Endothelial cell (in vitro differentiated cells): ENCODE results near the gene GFI1B. TPM values are rescaled to one million over a fixed set of nuclear protein-coding genes. Genes with fewer than 3 reads are reported as not detected.
"Not testable (repeated sequence)": the region's sequence is repeated elsewhere in the genome, so short reads cannot be mapped to it uniquely, and the experiment has no call there.

ENCODE experiments used
- DNase-seq: peaks from one replicate; pipeline ENCODE4 v3.0.0; 2021; ENCODE audit warnings: low spot score
- H3K27ac Mint-ChIP-seq: one replicate; pipeline ENCODE4 v1.8.0; 2021; ENCODE audit warnings: mixed read lengths, inconsistent platforms; ENCODE audit not compliant: unreplicated experiment
- H3K27me3 Mint-ChIP-seq: one replicate; pipeline ENCODE4 v1.8.0; 2021; ENCODE audit warnings: mild to moderate bottlenecking, moderate library complexity, mixed read lengths, inconsistent platforms; ENCODE audit not compliant: unreplicated experiment
- H3K36me3 Mint-ChIP-seq: one replicate; pipeline ENCODE4 v1.8.0; 2021; ENCODE audit warnings: mild to moderate bottlenecking, low read depth, mixed read lengths, inconsistent platforms; ENCODE audit not compliant: unreplicated experiment
- H3K4me1 Mint-ChIP-seq: one replicate; pipeline ENCODE4 v1.8.0; 2021; ENCODE audit warnings: mild to moderate bottlenecking, mixed read lengths, inconsistent platforms; ENCODE audit not compliant: unreplicated experiment
- H3K4me3 Mint-ChIP-seq: one replicate; pipeline ENCODE4 v1.8.0; 2021; ENCODE audit warnings: mild to moderate bottlenecking, mixed read lengths, inconsistent platforms; ENCODE audit not compliant: unreplicated experiment
- H3K9me3 Mint-ChIP-seq: one replicate; pipeline ENCODE4 v1.8.0; 2021; ENCODE audit warnings: mixed read lengths, inconsistent platforms; ENCODE audit not compliant: unreplicated experiment
- CTCF ChIP-seq: fragments of 200-600 bp; sonication (generic); IDR thresholded peaks from one replicate; pipeline ENCODE4 v1.5.0; 2021; ENCODE audit warnings: antibody characterized with exemption; ENCODE audit not compliant: unreplicated experiment
- total RNA-seq: library from RNA; stranded (reverse); fragmentation: NEBNext Ultra II Directional; extraction: Animal tissue kit (Norgen Biotek cat#: 25700); gene quantifications from one replicate; pipeline ENCODE4 v1.2.1, GENCODE V29; 2021; ENCODE audit not compliant: unreplicated experiment

Gene GFI1B
- total RNA-seq, 1 donor from 2014 or later = not detected

DNA sequence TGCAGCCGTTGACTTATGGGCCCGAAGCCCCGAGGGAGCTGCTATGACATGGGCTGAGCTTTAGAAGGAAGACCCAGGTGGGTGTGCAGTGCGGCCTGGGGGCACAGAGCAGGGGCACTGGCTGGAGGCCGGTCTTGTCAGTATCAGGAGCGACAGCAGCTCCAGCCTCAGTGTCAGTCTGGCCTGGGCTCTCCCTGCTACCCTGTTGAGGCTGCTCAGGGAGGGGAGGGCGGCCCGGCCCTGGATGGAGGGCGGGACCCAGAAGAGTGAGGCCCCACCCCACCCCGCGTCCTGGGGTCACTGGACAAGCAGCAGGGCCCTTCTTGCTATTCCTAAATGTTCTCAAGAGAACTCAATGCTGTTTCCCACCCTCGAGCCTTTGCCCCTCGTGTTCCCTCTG lies 18.0 kb downstream of the GFI1B start:
- no peak for TF ChIP-seq CTCF
- Mint-ChIP-seq H3K27me3 (peaks cover 17% of the 10 kb centered on the region), H3K4me3 (no peak overlapping the region), H3K9me3 (no peaks in the 10 kb centered on the region), H3K4me1 (peaks cover 45% of the 10 kb centered on the region), H3K27ac (no peak overlapping the region), H3K36me3 (no peaks in the 10 kb centered on the region)
- DNase-seq = no peak

DNA sequence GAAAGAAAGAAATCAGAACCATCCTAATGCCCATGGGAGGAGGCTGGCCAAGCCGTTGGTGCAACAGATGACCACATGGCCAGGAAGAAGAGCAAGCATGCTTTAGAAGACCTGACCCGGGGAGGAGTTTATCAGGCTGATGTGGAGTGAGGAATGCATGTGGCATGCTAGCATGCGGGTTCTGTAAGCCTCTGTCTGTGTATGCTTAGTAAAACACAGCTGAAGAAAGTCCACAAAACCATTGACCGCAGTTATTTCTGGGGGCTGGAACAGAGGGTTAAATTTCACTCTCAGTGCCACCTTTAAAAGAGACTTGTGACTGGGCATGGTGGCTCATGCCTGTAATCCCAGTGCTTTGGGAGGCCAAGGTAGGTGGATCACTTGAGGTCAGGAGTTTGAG lies 19.1 kb downstream of the GFI1B start:
- no peak for TF ChIP-seq CTCF
- Mint-ChIP-seq H3K4me1 (peaks cover 40% of the 10 kb centered on the region), H3K27me3 (peaks cover 17% of the 10 kb centered on the region), H3K9me3 (no peaks in the 10 kb centered on the region), H3K27ac (no peak overlapping the region), H3K4me3 (no peak overlapping the region), H3K36me3 (no peaks in the 10 kb centered on the region)
- DNase-seq = no peak

- DNase-seq, H3K27ac Mint-ChIP-seq, H3K36me3 Mint-ChIP-seq, H3K9me3 Mint-ChIP-seq, H3K4me3 Mint-ChIP-seq: not testable (repeated sequence)
- H3K4me1 Mint-ChIP-seq = peaks cover 40% of the 10 kb centered on the region
- peaks cover 17% of the 10 kb centered on the region for H3K27me3 Mint-ChIP-seq
Observed at GRCh38 chr9:132998221-132998620, 19.7 kb downstream of the GFI1B start.

DNA sequence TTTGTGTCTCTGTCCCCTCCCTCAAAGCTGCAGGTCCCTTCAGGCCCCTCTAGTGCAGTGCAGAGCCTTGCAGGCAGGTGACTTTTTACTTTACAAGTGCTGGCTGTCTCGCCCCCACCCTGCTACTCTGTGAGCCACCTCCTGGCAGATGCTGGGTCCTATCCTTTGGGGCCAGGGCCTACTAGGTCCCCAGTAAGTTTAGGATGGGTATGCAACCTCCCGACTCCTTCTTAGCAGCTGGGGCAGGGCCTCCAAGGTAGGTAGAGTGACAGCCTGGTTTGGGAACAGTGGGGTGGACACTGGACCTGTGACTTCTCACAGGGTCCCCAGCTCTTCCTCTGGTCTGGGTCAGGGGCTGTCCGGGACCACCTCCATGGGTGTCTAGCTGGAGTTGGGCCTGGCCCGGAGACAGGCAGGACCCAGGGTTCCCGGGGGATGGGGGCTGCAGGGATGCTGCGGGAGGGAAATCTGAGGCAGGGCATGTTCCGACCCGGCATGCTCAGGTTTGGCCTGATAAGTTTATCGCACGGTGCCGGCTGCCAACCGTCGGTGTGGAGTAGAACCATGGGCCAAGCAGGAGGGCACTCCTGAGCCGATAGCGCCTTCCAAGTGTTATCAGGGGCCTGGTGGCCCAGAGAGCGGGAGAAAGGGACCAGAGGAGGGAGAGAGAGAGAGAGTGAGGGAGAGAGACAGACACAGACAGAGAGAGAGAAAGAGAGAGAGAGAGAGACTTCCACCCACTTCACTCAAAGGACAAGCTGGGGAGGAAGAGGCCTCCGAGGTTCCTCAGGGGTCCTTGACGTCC lies 20.5 kb downstream of the GFI1B start:
- H3K27me3 Mint-ChIP-seq = peaks cover 17% of the 10 kb centered on the region
- no peak overlapping the region for H3K4me3 Mint-ChIP-seq
- no peaks in the 10 kb centered on the region for H3K9me3 Mint-ChIP-seq
- H3K27ac Mint-ChIP-seq = no peak overlapping the region
- no peaks in the 10 kb centered on the region for H3K36me3 Mint-ChIP-seq
- TF ChIP-seq CTCF = no peak
- H3K4me1 Mint-ChIP-seq = peaks cover 37% of the 10 kb centered on the region
- DNase-seq = no peak

- H3K36me3 Mint-ChIP-seq = no peaks in the 10 kb centered on the region
- no peaks in the 10 kb centered on the region for H3K9me3 Mint-ChIP-seq
- DNase-seq = no peak
- peak overlapping the region; percentile 11 for H3K27ac Mint-ChIP-seq
- peaks cover 5% of the 10 kb centered on the region for H3K27me3 Mint-ChIP-seq
- TF ChIP-seq CTCF = no peak
- peaks cover 25% of the 10 kb centered on the region for H3K4me1 Mint-ChIP-seq
- H3K4me3 Mint-ChIP-seq = no peak overlapping the region
Observed at GRCh38 chr9:133002147-133003070, 23.9 kb downstream of the GFI1B start.
